Heart right ventricle (tissue), 16 donors: ENCODE measurements around the gene RPP25L. TPM values are rescaled to one million over a fixed set of nuclear protein-coding genes. Genes with fewer than 3 reads are reported as not detected.

Experiments
- ATAC-seq, 8 donors: fragments of 200-7000 bp; cut with Tn5 transposase; one replicate each; pipeline ENCODE4 v1.9.1; 2020; ENCODE audit warnings: mild to moderate bottlenecking in 8 of 8, moderate library complexity in 8 of 8, moderate number of reproducible peaks in 1 of 8
- DNase-seq, 2 donors: peaks; one replicate each; pipeline ENCODE4 v3.0.0-alpha.2; 2020
- H3K27ac ChIP-seq, 10 donors: fragments of 200-600 bp; sonication (generic) in 2 of 10; one replicate each; pipeline versions ENCODE4 v1.5.0 to v1.8.0; 2020 to 2022; ENCODE audit warnings: mild to moderate bottlenecking in 3 of 10
- H3K27me3 ChIP-seq, 7 donors: fragments of 200-600 bp; one replicate each; pipeline ENCODE4 v1.8.0; 2021 to 2022; ENCODE audit warnings: mild to moderate bottlenecking in 2 of 7
- H3K36me3 ChIP-seq, 9 donors: fragments of 200-600 bp; sonication (generic) in 1 of 9; one replicate each; pipeline versions ENCODE4 v1.5.0 to v1.8.0; 2020 to 2022; ENCODE audit warnings: mild to moderate bottlenecking in 2 of 9
- H3K4me1 ChIP-seq, 9 donors: fragments of 200-600 bp; sonication (generic) in 1 of 9; one replicate each; pipeline versions ENCODE4 v1.5.0 to v1.8.0; 2020 to 2022; ENCODE audit warnings: mild to moderate bottlenecking in 4 of 9
- H3K4me3 ChIP-seq, 10 donors: fragments of 200-600 bp; sonication (generic) in 2 of 10; one replicate each; pipeline versions ENCODE4 v1.5.0 to v1.8.0; 2020 to 2022; ENCODE audit warnings: mild to moderate bottlenecking in 7 of 10, moderate library complexity in 2 of 10
- H3K9me3 ChIP-seq, 11 donors: fragments of 200-600 bp in 10 of 11; sonication (generic) in 2 of 11; one replicate each; pipeline versions ENCODE4 v1.5.0 to v1.8.0; 2013 to 2022; ENCODE audit warnings: mild to moderate bottlenecking in 2 of 11, control low read depth in 1 of 11, moderate library complexity in 1 of 11
- CTCF ChIP-seq, 9 donors: fragments of 200-600 bp; sonication (generic) in 2 of 9; IDR thresholded peaks; one replicate each; pipeline versions ENCODE4 v1.5.0 to v1.8.0; 2021 to 2022; ENCODE audit warnings: antibody characterized with exemption in 9 of 9, mild to moderate bottlenecking in 5 of 9, moderate library complexity in 1 of 9
- WGBS, 2 donors: extraction: QIAGEN DNeasy Blood & Tissue Kit; methylation state at CpG; one replicate each; pipeline ENCODE4 v1.1.7; 2013; ENCODE audit warnings: inconsistent platforms in 1 of 2; 5-methylcytosine and 5-hydroxymethylcytosine counted together
- intact Hi-C, 10 donors: fragments of 100-400 bp; cut with DNase I; formaldehyde crosslinking; loops; one replicate each; pipeline versions ENCODE4 v1.11.1 to v1.14.2; 2022
- polyA plus RNA-seq, 2 donors: library from polyadenylated mRNA; stranded (reverse); fragments of 200-250 nt; gene quantifications; one replicate each; pipeline ENCODE4 v1.2.3, GENCODE V29; 2013
- total RNA-seq, 10 donors: library from RNA; stranded (reverse); fragmentation: NEBNext Ultra II Directional in 3 of 10; extraction: Animal tissue kit (Norgen Biotek cat#: 25700) in 3 of 10; gene quantifications; one replicate each; pipeline versions ENCODE4 v1.2.1 to v1.2.4, GENCODE V29; 2021 to 2023
- donor health status: Arrhythmogenic right ventricular cardiomyopathy.
- donor health status: ischemic (EF 13 %, LVEDD 7.1; RV severe dilation, severe dysfunction).
- donor health status: healthy with polysubstance abuse.
- donor health status: DM: no; HTN: yes; CAD: no.
- donor health status: DM: no; HTN: no; CAD: no.
- donor health status: ischemic (EF 25% LVEDD 6.9; RV normal size, moderate dysfunction).
- donor health status: ischemic (EF 25% LVEDD 5.7; RV mildly dilated, moderate dysfunction).
- donor health status: healthy.
- donor health status: DM: yes; HTN: yes; CAD: no.
- donor health status: Ischemic cardiomyopathy.
- donor health status: ischemic (EF 35%, LVEDD 5.7; RV mildly dilated, moderate dysfunction).
- donor health status: nonischemic (EF 11% LVEDD 7.7; RV severe dilation, severe dysfunction).
- donor health status: DM: yes; HTN: yes; CAD: no.
- donor health status: PGD.
- donor health status: ischemic (EF 29% LVEDD 5.4; RV normal size, mild dysfunction).
- donor health status: nonischemic (EF 23%, LVEDD 6.1; RV moderate dilation, normal function).

The RPP25L gene
- total and polyA plus RNA-seq, 12 donors = 29.2 to 51.0 (median 39.2) TPM

GRCh38 chr9:34582787-34583186 lies 29.1 kb downstream of the RPP25L start:
- no peak overlapping the region for H3K4me3 ChIP-seq
- no peaks in the 10 kb centered on the region for H3K9me3 ChIP-seq
- DNase-seq (no peak), ATAC-seq (no peak)
- no peak overlapping the region for H3K27ac ChIP-seq
- intact Hi-C loops = no loop called here
- H3K27me3 ChIP-seq = peaks cover 7 to 82% (median 72%) of the 10 kb centered on the region in 7 donors
- no peak for TF ChIP-seq CTCF (IDR thresholded peaks at IDR 0.05)
- H3K36me3 ChIP-seq = no peaks in the 10 kb centered on the region
- H3K4me1 ChIP-seq = peaks cover 3 to 20% (median 12%) of the 10 kb centered on the region in 9 donors
- WGBS, 2 donors = 94 to 96% methylated on average over 5 of the region's 5 CpGs

- Histone ChIP-seq H3K27ac (no peak overlapping the region), H3K36me3 (no peaks in the 10 kb centered on the region), H3K27me3 (peaks cover 7 to 82% (median 62%) of the 10 kb centered on the region in 7 donors), H3K9me3 (no peaks in the 10 kb centered on the region), H3K4me3 (no peak overlapping the region), H3K4me1 (peaks cover 3 to 20% (median 12%) of the 10 kb centered on the region in 9 donors)
- WGBS, 2 donors = 85 to 86% methylated on average over 3 of the region's 3 CpGs
- ATAC-seq (no peak), DNase-seq (no peak)
- no peak for TF ChIP-seq CTCF (IDR thresholded peaks at IDR 0.05)
- intact Hi-C loops = no loop called here
These were observed 30.6 kb downstream of the RPP25L start for GRCh38 chr9:34581318-34581717.

- peaks cover 3 to 20% (median 12%) of the 10 kb centered on the region in 9 donors for H3K4me1 ChIP-seq
- no peak overlapping the region for H3K27ac ChIP-seq
- TF ChIP-seq CTCF (IDR thresholded peaks at IDR 0.05) = no peak
- intact Hi-C loops = no loop called here
- DNase-seq (no peak), ATAC-seq (no peak)
- H3K9me3 ChIP-seq = no peaks in the 10 kb centered on the region
- no peaks in the 10 kb centered on the region for H3K36me3 ChIP-seq
- H3K27me3 ChIP-seq = peaks cover 7 to 78% (median 52%) of the 10 kb centered on the region in 7 donors
- no peak overlapping the region for H3K4me3 ChIP-seq
- 69 to 75% methylated on average over 8 of the region's 8 CpGs for WGBS, 2 donors
These were observed 31.5 kb downstream of the RPP25L start for GRCh38 chr9:34580358-34580757.

DNA sequence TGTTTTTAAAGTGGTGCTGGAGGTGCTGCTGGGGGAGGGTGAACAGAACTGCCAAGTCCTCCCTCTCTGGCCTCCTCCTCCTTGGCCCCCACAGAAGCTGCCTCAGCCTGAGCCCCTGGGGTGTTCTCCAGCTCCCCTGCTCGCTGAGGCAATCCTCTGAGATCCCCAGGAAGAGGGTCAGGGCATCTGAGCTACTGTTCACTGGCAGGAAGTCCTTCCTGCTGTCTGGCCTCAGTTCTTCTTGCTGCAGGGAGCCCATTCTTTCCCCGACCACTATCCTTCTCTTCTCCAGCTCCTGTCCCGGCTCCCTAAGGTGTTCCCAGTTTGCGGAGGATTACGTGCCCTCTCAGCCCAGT lies 32.1 kb downstream of the RPP25L start:
- DNase-seq (no peak), ATAC-seq (no peak)
- no peak overlapping the region for H3K4me3 ChIP-seq
- 80 to 83% methylated on average over 5 of the region's 5 CpGs for WGBS, 2 donors
- peaks cover 7 to 73% (median 46%) of the 10 kb centered on the region in 7 donors for H3K27me3 ChIP-seq
- H3K9me3 ChIP-seq = no peaks in the 10 kb centered on the region
- H3K27ac ChIP-seq = no peak overlapping the region
- TF ChIP-seq CTCF (IDR thresholded peaks at IDR 0.05) = no peak
- intact Hi-C loops = no loop called here
- no peaks in the 10 kb centered on the region for H3K36me3 ChIP-seq
- peaks cover 3 to 20% (median 12%) of the 10 kb centered on the region in 9 donors for H3K4me1 ChIP-seq
